Activated CD8-positive, alpha-beta memory T cell treated with anti-CD3 and anti-CD28 coated beads for 24 hours (primary cell): ENCODE data around the gene FBXO21.
"Not testable (repeated sequence)": the region's sequence is repeated elsewhere in the genome, so short reads cannot be mapped to it uniquely, and the experiment has no call there.

Experiments used
- DNase-seq: peaks from one replicate; pipeline ENCODE4 v3.0.0-alpha.2; 2020

Gene FBXO21

GRCh38 chr12:117199956-117200744 is 9.9 kb upstream of the FBXO21 start:
- DNase-seq: not testable (repeated sequence)

- DNase-seq: not testable (repeated sequence)
These were observed 6.1 kb upstream of the FBXO21 start for GRCh38 chr12:117196334-117196733.

GRCh38 chr12:117195027-117195426 is 4.8 kb upstream of the FBXO21 start:
- not testable (repeated sequence) for DNase-seq

GRCh38 chr12:117193903-117194302 is 3.6 kb upstream of the FBXO21 start:
- DNase-seq: no peak

- not testable (repeated sequence) for DNase-seq
These were observed 2.3 kb upstream of the FBXO21 start for GRCh38 chr12:117192581-117192980.

GRCh38 chr12:117192057-117192456 is 1.8 kb upstream of the FBXO21 start:
- peak; percentile 48 for DNase-seq

GRCh38 chr12:117189725-117190209 is 503 bp downstream of the FBXO21 start:
- peak; percentile 74 for DNase-seq

- no peak for DNase-seq
These were observed 1.1 kb downstream of the FBXO21 start for GRCh38 chr12:117188961-117189724.

- DNase-seq: no peak
These were observed 2.1 kb downstream of the FBXO21 start for GRCh38 chr12:117188121-117188665.

GRCh38 chr12:117187421-117187820 is 2.8 kb downstream of the FBXO21 start:
- no peak for DNase-seq

GRCh38 chr12:117182866-117183265 is 7.4 kb downstream of the FBXO21 start:
- DNase-seq: no peak

- not testable (repeated sequence) for DNase-seq
These were observed 8.8 kb downstream of the FBXO21 start for GRCh38 chr12:117181468-117181843.

- DNase-seq: no peak
These were observed 9.4 kb downstream of the FBXO21 start for GRCh38 chr12:117180758-117181467.

- no peak for DNase-seq
These were observed 11.5 kb downstream of the FBXO21 start for GRCh38 chr12:117178745-117179144.

GRCh38 chr12:117178301-117178700 is 12.0 kb downstream of the FBXO21 start:
- no peak for DNase-seq

GRCh38 chr12:117172168-117172567 is 18.1 kb downstream of the FBXO21 start:
- DNase-seq: no peak

GRCh38 chr12:117171499-117172162 is 18.6 kb downstream of the FBXO21 start:
- no peak for DNase-seq

- DNase-seq: no peak
These were observed 20.7 kb downstream of the FBXO21 start for GRCh38 chr12:117169548-117169947.

GRCh38 chr12:117168976-117169375 is 21.3 kb downstream of the FBXO21 start:
- no peak for DNase-seq

- no peak for DNase-seq
These were observed 22.5 kb downstream of the FBXO21 start for GRCh38 chr12:117167769-117168168.

GRCh38 chr12:117166107-117166506 is 24.2 kb downstream of the FBXO21 start:
- DNase-seq: no peak

GRCh38 chr12:117165342-117165741 is 24.9 kb downstream of the FBXO21 start:
- no peak for DNase-seq
